Measurements from ENCODE around the gene PAEP.
"Not testable (repeated sequence)": the region's sequence is repeated elsewhere in the genome, so short reads cannot be mapped to it uniquely, and the experiment has no call there.

PAEP gene
- total RNA-seq = 0 reads per million in 2 donors

DNA sequence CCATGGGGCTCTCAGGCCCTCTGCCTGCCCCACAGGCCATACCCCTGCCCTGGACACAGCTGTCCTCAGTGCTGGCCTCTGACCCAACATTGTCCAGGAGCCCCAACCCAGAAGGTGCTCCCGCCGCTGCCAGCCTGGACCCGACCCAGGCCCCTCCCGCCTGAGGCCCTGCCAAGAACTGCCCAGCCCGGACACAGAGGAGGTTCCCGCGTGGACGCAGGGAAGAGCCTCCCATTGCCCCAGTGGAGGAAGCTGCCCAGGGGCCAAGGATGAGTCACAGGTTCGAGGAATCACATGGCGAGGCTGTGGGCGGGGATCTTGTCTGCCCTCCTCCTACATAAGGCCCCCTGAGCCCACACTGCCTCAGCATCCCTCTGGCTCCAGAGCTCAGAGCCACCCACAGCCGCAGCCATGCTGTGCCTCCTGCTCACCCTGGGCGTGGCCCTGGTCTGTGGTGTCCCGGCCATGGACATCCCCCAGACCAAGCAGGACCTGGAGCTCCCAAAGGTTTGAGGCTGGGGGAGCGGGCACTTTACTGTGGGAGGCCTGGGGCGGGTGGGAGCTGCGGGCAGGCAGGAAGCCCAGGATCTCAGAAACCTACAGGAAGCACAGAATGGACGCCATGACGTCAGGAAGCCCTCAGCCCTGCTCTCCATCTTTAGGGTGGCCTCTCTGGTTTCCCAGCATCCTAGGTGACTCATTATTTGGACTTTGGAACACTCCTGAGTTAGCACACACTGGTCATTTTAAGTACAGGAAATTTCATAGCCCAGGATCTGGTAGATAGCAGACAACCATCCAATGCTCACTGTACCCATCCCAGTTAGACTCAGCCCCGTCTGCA is at the start of gene PAEP:
Gene PAEP (plus strand): TSS at position 366 of the 844 bp plus-strand sequence.
- DNase-seq = no peak

DNA sequence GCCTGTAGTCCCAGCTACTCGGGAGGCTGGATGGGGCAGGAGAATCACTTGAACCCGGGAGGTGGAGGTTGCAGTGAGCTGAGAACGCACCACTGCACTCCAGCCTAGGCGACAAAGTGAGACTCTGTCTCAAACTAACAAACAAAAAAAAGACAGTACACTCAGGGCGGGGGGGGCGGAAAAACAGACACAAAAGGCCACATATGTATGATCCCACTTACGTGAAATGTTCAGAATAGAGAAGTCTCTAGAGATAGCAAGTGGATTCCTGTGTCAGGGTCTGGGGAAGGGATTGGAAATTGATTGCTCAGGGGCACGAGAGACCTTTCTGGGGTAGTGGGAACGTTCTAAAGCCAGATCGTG is 49.3 kb upstream of the PAEP start:
- DNase-seq = no peak

DNA sequence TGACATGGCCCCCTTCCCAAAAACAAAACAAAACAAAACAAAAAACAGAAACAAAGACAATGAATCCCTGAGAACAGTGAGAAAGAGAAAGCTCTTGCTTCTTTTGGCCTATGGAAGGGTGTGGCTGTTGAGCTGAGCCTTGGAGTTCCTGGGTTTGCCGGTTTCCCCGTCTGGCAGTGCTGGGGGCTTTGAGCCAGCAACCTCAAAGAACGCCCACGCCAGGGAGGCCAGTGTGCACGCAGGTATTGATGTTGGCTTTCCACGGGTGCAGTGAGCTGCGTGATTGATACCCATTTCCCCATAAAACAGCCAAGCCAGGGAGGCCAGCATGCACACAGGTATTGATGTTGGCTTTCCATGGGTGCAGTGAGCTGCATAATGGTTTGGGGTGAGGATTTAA is 48.7 kb upstream of the PAEP start:
- DNase-seq = no peak

DNA sequence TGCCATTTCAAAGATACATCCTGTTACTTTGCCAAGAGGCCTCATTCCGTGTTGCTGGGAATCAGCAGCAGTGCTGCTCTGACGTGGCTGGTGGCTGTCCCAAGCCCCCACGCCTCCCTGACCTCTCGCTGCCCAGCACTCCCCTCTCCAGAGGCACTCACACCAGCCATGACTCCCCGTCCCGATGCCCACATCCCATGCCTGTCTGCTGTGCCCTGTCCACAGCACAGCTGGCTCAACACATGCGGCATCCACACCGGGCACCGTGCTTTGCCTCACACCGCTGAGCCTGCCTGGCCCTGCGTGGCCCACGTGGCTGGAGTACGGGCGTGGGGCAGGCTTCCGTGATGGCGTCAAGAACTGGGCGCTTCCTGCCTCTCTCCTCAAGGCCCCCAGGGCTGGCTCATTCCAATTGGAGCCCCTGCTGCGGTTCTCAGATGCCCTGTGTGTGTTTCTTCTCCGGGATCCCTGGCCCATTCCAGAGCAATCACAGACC is 48.2 kb upstream of the PAEP start:
- no peak for DNase-seq

GRCh38 chr9:135513906-135514305 is 47.6 kb upstream of the PAEP start:
- not testable (repeated sequence) for DNase-seq

- no peak for DNase-seq
These were observed 47.0 kb upstream of the PAEP start for GRCh38 chr9:135514342-135515082.

- no peak for DNase-seq
These were observed 46.2 kb upstream of the PAEP start for GRCh38 chr9:135515083-135515951.

- no peak for DNase-seq
These were observed 45.3 kb upstream of the PAEP start for GRCh38 chr9:135516132-135516860.

GRCh38 chr9:135517407-135517822 is 44.1 kb upstream of the PAEP start:
- no peak for DNase-seq

GRCh38 chr9:135519179-135519971 is 42.2 kb upstream of the PAEP start:
- DNase-seq = no peak

DNA sequence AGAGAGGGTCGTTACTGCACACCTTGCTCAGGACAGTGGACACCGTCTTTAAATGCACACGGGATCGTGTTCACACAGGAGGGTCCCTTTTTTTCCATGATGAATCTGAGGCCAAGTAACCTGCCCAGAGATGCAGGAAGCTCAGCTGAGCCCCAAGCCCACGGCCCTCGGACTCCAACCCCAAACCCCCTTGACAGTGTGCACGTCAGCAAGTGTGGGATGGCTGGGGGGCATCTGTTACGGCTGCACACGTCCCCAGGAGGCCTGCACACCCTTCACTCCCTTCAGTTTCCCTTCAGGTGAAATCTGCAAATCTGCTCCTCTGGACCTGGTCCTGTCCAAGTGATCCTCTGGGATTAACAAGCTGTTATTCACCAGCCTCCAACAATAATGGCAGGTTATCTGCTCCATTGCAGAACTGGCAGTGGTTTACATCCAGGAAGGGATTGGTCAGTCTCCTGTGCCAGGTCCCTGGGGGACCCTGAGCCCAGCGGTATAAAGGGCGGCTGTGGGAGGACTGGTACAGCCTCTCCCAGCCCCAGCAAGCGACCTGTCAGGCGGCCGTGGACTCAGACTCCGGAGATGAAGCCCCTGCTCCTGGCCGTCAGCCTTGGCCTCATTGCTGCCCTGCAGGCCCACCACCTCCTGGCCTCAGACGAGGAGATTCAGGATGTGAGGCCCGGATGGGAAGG is 40.5 kb upstream of the PAEP start, which contains the start of gene LCN1:
Gene LCN1 (plus strand): TSS at position 525 of the 692 bp plus-strand sequence. CDS start 58 bp downstream, at position 583.
- no peak for DNase-seq

- no peak for DNase-seq
These were observed 39.9 kb upstream of the PAEP start for GRCh38 chr9:135521608-135522095.

GRCh38 chr9:135522137-135522877 is 39.2 kb upstream of the PAEP start:
- no peak for DNase-seq

GRCh38 chr9:135522931-135523330 is 38.6 kb upstream of the PAEP start:
- no peak for DNase-seq

- DNase-seq = no peak
These were observed 37.9 kb upstream of the PAEP start for GRCh38 chr9:135523521-135524129.

DNA sequence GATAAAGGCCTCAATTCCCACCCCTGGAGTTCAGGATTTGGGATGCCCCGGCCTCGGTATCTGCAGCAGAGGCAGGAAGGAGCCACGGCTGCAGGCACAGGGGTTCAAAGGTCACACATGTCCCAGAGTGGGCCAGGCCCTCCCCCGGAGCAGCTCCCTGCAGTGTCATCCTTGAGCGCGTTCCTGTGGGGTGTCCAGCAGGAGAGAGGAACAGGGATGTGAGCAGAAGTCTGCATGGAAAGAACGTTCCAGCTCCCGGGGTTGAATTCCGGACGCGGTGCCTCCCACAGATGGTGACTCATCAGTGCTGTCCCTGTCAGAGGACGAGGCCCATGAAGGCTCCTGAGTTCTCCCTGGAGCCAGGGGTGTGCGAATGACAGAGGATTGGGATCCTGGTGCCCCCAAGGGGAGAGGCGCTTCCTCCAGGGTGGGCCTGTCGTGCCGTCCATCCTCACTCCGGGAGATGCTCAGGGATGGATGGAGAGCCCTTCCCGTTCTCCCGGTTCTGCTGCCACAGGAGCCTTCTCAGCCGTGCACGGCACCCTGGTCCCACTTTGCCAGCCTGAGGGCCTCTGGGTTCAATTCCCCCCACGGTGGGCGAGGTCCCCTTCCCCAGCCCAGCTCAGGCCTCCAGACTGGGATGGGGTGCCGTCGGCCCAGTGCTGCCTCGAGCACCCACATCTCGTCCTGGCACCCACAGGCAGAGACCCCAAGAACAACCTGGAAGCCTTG is 37.3 kb upstream of the PAEP start:
- no peak for DNase-seq

DNA sequence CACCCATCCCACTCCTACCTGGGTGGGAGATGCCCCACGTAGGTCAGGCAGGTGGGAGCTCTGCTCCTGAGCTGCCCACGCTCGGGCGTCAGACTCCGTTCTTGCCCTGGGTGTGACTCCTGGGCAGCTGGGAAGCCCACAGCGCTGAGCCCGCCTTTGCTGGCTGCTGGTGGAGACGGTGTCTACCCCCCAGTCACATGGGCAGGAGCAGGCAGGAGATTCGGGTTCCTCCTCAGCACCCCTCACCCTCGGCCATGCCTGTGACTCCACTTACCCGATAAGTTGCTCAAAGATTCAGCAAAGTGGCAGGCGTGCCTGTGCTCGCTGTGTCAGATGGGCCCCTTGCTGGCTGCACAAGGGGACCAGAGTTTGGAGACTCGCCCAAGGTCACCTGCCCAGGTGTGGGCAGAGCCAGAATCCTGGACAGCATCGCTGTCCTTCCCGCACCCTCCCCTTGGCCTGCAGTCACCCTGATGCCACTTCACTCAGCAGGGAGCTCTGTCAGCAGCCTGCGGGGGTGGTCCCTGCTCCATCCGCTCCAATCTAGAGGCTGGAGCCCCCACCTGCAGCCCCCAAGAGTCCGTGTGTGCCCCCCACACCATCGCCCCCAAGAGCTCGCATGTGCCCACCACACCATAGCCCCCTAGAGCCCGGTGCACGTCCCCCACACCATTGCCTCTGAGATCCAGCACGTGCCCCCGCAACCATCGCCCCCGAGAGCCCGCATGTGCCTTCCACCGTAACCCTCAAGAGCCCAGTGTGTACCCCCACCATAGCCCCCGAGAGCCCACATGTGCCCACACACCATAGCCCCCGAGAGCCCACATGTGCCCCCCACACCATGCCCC is 36.1 kb upstream of the PAEP start:
- no peak for DNase-seq
